ENCODE results near the gene DDR2.

DNA sequence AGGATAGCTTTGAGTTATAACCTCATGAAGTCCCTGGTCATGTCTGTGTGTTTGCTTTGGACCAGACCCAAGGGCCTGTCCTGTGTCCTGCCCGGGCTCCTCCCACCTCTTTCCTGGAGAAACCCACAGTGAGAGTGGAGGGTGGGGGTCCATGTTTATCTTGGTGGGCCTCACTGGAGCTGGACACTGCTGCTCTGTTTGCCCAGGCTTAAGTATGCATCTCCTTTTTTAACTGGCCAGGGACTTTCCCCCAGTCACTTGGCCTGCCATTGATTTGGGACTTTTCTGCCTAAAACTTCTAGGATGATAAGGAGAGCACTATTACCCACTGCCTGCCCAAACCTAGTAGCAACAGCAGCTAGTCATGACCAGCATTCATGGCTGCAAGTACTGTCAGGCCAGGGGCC, 49.8 kb downstream of the DDR2 start:
- no peak for TF ChIP-seq CTCF (IDR thresholded peaks at IDR 0.05)
- no peak for TF ChIP-seq GATA2 (CRISPR knock-in tag; IDR thresholded peaks at IDR 0.05)
